HPDE6-E6E7 (cell line): ENCODE results near the gene LAMTOR4.
"Not testable (repeated sequence)": the region's sequence is repeated elsewhere in the genome, so short reads cannot be mapped to it uniquely, and the experiment has no call there.

Experiments used
- DNase-seq: peaks from one replicate; pipeline ENCODE4 v3.0.0; 2011; ENCODE audit warnings: missing footprints; ENCODE audit errors: extremely low spot score

The LAMTOR4 gene

DNA sequence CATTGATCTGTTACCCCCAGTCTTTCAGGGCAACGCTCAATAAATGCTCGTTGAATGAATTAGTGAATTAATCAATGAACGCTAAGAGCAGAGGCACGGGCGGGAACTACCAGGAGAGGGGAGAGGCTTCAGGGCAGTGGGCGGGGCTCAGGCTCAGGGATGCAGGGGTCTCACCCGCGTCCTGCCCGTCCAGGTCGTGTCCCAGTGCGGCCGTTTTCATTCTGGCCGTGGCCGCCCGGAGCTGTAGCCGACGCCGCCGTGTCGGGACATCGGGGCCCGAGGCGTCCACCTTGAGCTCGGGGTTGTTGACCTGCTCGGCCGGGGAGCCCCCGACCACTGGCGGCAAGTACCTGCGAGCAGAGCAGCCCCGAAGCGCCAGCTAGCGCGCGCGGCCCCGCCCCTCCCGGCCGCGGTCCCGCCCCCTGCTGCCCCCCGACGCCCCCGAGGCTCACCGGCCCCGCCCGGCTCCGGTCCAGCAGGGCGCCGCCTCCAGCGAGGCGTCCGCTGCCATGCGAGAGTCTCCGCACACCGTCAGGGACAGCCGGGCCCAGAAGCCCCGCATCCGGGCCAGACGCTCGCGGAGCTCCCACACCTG is 22.5 kb downstream of the LAMTOR4 start:
- DNase-seq, result no peak

DNA sequence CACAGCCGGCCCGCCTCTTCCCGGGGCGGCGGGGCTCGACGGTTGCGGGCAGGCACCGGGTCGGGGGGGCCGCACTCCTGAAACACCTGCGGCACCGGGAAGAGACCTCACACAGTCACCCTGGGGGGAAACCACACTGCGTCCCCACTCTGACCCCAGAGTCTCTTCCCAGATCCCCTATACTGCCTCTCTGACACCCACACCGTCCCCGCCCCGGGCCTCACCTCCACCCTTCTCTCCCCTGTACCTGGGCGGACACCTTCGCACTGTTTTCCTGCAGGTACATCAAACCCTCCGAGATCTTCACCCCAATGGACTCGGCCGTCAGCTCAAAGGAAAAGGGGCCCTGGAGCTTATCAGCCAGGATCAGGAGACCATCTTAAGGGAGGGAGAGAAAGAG is 23.1 kb downstream of the LAMTOR4 start:
- no peak for DNase-seq

GRCh38 chr7:100173806-100174495 is 25.2 kb downstream of the LAMTOR4 start:
- DNase-seq, result no peak

DNA sequence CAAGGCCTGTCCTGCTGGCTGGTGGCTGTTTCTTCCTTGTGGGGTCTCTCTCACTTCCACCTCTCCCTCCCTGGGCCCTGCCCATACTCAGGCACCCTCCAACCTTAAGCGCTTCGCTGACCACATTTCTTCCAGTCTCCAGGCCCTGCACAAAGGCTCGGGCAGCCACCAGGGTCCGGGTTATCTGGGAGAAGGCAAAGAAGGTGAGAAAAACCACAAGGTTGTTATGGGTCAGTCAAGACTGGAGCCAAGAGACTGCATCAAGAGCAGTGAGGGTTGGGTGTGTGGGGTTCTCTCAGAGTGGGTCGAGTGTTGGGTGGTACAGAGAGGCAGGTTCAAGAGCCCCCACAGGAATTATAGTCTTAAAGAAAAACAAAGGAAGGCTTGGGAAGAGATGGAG is 25.9 kb downstream of the LAMTOR4 start:
- DNase-seq, result no peak

- no peak for DNase-seq
Observed at GRCh38 chr7:100175296-100175935, 26.7 kb downstream of the LAMTOR4 start.

DNA sequence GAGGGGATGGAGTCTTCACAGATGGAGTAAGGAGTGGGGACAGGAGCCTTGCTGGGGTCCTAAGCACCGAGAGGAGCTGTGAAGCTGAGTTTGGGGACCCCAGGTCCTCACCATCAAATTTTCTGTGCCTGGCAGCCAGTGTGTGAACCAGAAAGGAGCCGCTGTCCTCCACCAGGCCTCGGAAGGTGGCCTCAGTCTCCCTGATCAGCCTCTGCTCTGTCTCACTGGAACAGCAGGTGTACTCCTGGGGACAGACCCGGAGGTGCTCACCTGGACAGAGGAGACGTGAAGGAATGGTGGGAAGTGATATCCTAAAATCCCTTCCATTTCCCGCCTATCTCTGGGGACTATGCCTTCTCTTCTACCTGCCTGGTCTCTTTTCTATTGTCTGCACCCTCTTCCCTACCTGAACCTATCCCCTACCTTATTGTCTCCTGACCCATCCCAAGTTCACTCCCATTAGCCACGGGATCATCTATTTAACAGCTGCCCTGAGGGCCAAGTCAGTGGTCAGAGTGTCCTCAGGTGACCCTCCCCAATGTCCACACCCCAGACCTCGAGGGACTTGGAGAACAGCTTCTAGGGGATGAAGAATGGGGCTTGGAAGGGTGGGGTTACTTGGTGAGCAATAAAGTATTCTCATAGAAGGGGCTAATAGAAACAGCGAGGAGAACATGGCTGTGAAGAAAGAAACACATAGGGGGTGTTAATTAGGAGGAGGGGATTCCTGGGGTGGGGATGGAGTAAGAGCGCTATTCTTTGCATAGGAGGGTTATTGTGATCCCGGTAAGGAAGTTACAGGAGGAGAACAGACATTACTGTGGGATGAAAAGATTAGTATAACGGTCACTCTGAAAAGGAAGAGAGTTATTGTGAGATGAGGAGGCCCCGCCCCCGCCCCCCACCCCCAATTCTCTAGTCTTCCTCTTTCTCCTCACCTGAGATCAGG is 27.7 kb downstream of the LAMTOR4 start:
- no peak for DNase-seq

DNA sequence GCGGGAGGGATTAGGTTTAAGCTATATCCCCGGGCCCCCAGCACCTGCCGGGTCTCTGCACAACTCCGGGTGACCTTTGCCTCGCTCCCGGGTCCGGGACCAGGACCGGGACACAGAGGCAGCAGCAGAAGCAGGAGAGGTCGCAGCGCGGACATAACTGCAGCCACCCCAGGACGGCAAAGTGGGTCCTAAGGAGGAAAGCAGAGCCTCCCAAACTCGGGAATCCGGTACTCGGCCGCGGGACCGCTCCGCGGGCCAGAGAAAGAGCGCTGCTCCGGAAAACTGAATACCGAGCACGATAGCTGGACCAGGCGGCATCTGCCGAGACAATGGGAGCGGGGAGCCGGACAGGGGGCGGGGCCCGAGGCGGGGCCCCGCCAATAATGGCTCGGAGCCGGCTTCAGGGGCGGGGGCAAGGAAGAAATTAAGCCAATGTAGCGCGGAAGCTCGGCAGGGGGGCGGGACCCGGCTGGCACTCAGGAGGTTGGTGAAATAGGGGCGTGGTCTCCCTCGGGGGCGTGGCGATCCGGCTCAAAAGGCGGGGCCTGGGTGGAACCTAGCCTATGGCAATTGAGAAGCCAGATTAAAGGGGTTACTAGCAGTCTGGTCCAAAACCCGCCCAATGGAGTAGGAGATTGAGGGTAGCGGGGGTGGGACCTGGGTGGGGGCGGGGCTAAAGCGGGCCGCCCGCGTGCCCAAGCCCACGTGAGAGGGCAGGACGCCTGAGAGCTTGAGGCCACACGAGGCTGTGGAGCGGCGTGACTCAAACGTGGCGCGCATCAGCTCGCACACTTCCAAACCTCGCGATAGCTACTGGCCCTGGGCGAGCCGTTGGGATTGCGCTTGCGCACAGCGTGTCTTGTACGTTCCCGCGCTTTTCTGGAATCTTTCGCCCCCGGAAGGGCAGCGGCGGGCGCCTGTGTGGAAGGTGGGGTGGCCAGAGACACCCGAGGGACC is 28.6 kb downstream of the LAMTOR4 start, which contains the start of the genes GPC2 and STAG3:
Gene GPC2 (minus strand): TSS at position 337 of the 957 bp plus-strand sequence. CDS start 182 bp downstream, at position 155.
Gene STAG3 (plus strand): TSS at position 874 of the 957 bp plus-strand sequence. CDS start 2,639 bp downstream, outside the sequence.
- DNase-seq, result peak; percentile 87

DNA sequence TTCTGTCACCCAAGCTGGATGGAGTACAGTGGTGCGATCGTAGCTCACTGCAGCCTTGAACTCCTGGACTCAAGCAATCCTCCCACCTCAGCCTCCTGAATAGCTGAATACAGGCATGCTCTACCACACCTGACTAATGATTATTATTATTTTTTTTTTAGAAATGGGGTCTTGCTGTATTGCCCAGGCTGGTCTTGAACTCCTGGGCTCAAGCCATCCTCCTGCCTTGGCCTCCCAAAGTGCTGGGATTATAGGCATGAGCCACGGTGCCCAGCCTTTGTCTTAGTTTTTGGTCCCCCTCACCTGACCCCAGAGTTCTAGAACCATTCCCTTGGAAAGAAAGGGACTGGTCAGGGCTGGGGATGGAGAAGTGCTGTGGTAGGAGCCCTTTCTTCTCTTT is 31.4 kb downstream of the LAMTOR4 start:
- DNase-seq, result not testable (repeated sequence)

- DNase-seq, result not testable (repeated sequence)
Observed at GRCh38 chr7:100182616-100183015, 33.9 kb downstream of the LAMTOR4 start.

GRCh38 chr7:100183090-100183489 is 34.4 kb downstream of the LAMTOR4 start:
- not testable (repeated sequence) for DNase-seq

GRCh38 chr7:100185726-100186125 is 37.0 kb downstream of the LAMTOR4 start:
- no peak for DNase-seq

- no peak for DNase-seq
Observed at GRCh38 chr7:100189061-100189460, 40.3 kb downstream of the LAMTOR4 start.

DNA sequence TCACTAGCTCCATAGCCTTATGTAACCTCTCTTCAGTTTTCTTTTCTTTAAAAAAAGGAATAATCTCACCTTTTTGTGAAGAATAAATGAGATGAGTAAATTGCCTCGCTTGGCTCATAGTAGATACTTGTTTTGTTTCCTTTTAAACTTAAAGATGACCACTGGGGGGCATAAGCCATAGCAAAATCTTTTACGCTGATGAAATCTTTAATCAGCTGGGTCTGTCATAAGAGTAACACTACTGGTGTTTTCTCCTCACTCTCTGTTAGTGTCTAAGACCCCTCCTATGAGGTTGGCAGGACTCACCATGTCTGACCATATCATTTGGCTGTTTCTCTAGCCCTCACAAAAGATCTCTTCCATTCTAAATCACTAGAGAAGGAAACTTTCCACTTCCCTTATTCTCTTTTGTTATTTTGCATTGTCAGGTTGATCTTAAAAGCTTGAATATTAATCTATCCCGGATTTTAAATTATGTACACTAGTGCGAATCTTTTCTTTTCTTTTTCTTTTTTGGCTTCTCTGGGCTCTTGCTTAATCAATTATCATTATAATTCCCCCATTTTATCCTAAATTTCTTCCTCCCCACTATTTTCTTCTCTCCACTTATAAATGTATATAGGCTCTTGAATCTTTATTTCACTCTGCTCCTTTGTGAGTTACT is 41.5 kb downstream of the LAMTOR4 start:
- DNase-seq, result no peak

DNA sequence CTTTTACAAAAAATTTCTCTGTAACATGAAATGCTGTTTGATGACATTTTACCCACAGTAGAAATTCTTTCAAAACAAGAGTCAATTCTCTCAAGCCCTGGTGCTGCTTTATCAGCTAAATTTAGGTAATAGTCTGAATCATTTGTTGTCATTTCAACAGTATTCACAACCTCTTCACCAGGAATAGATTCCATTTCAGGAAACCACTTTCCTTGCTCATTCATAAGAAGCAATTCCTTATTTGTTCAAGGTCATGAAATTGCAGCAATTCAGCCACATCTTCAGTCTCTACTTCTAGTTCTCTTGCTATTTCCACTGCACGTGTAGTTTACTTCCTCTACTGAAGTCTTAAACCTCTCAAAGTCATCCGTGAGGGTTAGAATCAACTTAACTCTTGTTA is 43.1 kb downstream of the LAMTOR4 start:
- no peak for DNase-seq

GRCh38 chr7:100192281-100192862 is 43.7 kb downstream of the LAMTOR4 start:
- not testable (repeated sequence) for DNase-seq

DNA sequence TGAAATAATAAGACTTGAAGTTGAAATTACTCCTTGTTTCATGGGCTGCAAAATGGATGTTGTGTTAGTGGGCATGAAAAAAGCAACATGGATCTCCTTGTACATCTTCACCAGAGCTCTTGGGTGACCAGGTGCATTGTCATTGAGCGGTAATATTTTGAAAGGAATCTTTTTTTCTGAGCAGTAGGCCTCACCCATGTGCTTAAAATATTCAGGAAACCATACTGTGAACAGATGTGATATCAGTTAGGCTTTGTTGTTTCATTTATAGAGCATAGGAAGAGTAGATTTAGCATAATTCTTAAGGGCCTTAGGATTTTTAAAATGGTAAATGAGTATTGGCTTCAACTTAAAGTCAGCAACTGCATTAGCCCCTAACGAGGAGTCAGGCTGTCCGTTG is 44.3 kb downstream of the LAMTOR4 start:
- no peak for DNase-seq

- no peak for DNase-seq
Observed at GRCh38 chr7:100195222-100195621, 46.5 kb downstream of the LAMTOR4 start.

DNA sequence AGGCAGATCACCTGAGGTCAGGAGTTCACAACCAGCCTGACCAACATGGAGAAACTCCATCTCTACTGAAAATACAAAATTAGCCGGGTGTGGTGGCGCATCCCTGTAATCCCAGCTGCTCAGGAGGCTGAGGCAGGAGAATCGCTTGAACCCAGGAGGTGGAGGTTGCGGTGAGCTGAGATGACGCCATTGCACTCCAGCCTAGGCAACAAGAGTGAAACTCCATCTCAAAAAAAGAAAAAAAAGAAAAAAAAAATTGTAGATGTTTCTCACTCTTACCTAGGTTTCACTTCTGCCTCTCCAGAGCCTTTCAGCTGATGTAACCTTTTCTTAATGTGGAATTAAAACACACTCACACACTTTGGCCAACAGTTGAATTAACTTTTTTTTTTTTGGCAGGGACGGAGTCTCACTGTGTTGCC is 47.2 kb downstream of the LAMTOR4 start:
- DNase-seq, result not testable (repeated sequence)

- DNase-seq, result no peak
Observed at GRCh38 chr7:100198266-100198665, 49.5 kb downstream of the LAMTOR4 start.

GRCh38 chr7:100200693-100201092 is 52.0 kb downstream of the LAMTOR4 start:
- DNase-seq, result no peak
